GM23338 (cell line): ENCODE results near the gene KCNN3.

ENCODE experiments used
- EZH2 ChIP-seq: fragments of 200-600 bp; sonication (generic); IDR thresholded peaks from one replicate; pipeline ENCODE4 v1.8.0; 2017; ENCODE audit warnings: antibody characterized with exemption, mild to moderate bottlenecking, low read depth; ENCODE audit not compliant: unreplicated experiment
- POLR2AphosphoS5 ChIP-seq: IDR thresholded peaks from 2 replicates; pipeline ENCODE4 v1.6.1; 2016; ENCODE audit warnings: antibody characterized with exemption, low read depth
- TF ChIP-seq, protein P1 (sequence below), 2 experiments: fragments of 200-600 bp in 1 of 2; sonication (generic) in 1 of 2; conservative IDR thresholded peaks; 2 replicates each; pipeline versions ENCODE4 v1.5.1 to v1.6.1; 2016 to 2017; ENCODE audit warnings: antibody characterized with exemption in 2 of 2, low read depth in 2 of 2, mild to moderate bottlenecking in 2 of 2, moderate library complexity in 1 of 2

DNA sequence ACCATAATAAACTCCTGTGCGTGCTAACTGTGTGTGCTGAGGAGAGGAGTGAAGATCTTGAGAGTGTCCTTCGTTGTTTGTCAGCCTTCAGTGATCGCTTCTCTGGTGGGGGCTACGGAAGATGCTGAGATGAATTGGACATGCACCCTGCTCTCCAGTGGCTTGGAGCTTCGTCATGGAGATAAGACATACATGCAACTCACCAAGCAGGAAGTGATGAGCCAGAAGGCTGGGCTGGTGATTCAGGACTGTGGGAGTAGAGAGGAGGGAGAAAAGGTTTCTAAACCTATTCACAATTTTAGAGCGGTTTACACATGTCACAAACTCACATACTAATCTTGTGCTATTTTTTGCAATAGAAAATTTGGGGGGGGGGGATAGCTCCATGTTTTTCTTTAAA lies 133.2 kb downstream of the KCNN3 start:
- TF ChIP-seq, protein P1, sequence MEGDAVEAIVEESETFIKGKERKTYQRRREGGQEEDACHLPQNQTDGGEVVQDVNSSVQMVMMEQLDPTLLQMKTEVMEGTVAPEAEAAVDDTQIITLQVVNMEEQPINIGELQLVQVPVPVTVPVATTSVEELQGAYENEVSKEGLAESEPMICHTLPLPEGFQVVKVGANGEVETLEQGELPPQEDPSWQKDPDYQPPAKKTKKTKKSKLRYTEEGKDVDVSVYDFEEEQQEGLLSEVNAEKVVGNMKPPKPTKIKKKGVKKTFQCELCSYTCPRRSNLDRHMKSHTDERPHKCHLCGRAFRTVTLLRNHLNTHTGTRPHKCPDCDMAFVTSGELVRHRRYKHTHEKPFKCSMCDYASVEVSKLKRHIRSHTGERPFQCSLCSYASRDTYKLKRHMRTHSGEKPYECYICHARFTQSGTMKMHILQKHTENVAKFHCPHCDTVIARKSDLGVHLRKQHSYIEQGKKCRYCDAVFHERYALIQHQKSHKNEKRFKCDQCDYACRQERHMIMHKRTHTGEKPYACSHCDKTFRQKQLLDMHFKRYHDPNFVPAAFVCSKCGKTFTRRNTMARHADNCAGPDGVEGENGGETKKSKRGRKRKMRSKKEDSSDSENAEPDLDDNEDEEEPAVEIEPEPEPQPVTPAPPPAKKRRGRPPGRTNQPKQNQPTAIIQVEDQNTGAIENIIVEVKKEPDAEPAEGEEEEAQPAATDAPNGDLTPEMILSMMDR (conservative IDR thresholded peaks at IDR 0.05; ENCODE audit: low read depth in 2 of 2): no peak
- TF ChIP-seq EZH2: no peak
- no peak for TF ChIP-seq POLR2AphosphoS5
